Stimulated activated CD4-positive, alpha-beta T cell treated with anti-CD3 and anti-CD28 coated beads, TNF-alpha, amount 100 ng/mL, for 1 hour (primary cell): ENCODE measurements around the gene TP53.
"Not testable (repeated sequence)": the region's sequence is repeated elsewhere in the genome, so short reads cannot be mapped to it uniquely, and the experiment has no call there.

ENCODE experiments used
- DNase-seq, 3 donors: peaks; one replicate each; pipeline ENCODE4 v3.0.0-alpha.2; 2020; ENCODE audit warnings: low read depth in 3 of 3, low spot score in 1 of 3

Gene TP53

GRCh38 chr17:7676533-7676932 lies 10.8 kb downstream of the TP53 start:
- no peak for DNase-seq

- no peak for DNase-seq
These were observed 12.4 kb downstream of the TP53 start for GRCh38 chr17:7674934-7675333.

- no peak for DNase-seq
These were observed 14.1 kb downstream of the TP53 start for GRCh38 chr17:7673239-7673638.

GRCh38 chr17:7668482-7668881 lies 18.8 kb downstream of the TP53 start:
- DNase-seq, result no peak

GRCh38 chr17:7667656-7668406 lies 19.5 kb downstream of the TP53 start:
- DNase-seq, result no peak

- DNase-seq, result no peak
These were observed 30.2 kb downstream of the TP53 start for GRCh38 chr17:7656958-7657609.

- no peak for DNase-seq
These were observed 31.8 kb downstream of the TP53 start for GRCh38 chr17:7655541-7655840.

- DNase-seq, result no peak
These were observed 32.3 kb downstream of the TP53 start for GRCh38 chr17:7654832-7655540.

GRCh38 chr17:7652388-7653356 lies 34.6 kb downstream of the TP53 start:
- no peak for DNase-seq

GRCh38 chr17:7651665-7652387 lies 35.5 kb downstream of the TP53 start:
- DNase-seq, result no peak

GRCh38 chr17:7651097-7651664 lies 36.1 kb downstream of the TP53 start:
- no peak for DNase-seq

- DNase-seq, result peak; percentile 40 to 45 (median 45)
These were observed 36.7 kb downstream of the TP53 start, which contains the start of gene ATP1B2 for GRCh38 chr17:7650509-7651096. ATP1B2 (plus strand) TSS chr17:7650926; CDS start chr17:7651519, 593 bp downstream.

- DNase-seq, result no peak
These were observed 40.3 kb downstream of the TP53 start for GRCh38 chr17:7647018-7647417.

- DNase-seq, result no peak
These were observed 40.8 kb downstream of the TP53 start for GRCh38 chr17:7646457-7646856.

GRCh38 chr17:7644775-7645174 lies 42.5 kb downstream of the TP53 start:
- no peak for DNase-seq

- not testable (repeated sequence) for DNase-seq
These were observed 45.7 kb downstream of the TP53 start for GRCh38 chr17:7641635-7642034.

- no peak for DNase-seq
These were observed 46.5 kb downstream of the TP53 start for GRCh38 chr17:7640783-7641182.

- no peak for DNase-seq
These were observed 51.1 kb downstream of the TP53 start for GRCh38 chr17:7636163-7636562.

- no peak for DNase-seq
These were observed 52.9 kb downstream of the TP53 start for GRCh38 chr17:7634384-7634783.

- DNase-seq, result no peak
These were observed 54.2 kb downstream of the TP53 start for GRCh38 chr17:7633093-7633492.
